Stimulated activated CD4-positive, alpha-beta T cell treated with anti-CD3 and anti-CD28 coated beads, Interleukin-2, amount 100 ng/mL, for 4 hours (primary cell): Measurements from ENCODE around the gene TBC1D17.

Experiments used
- DNase-seq: peaks from one replicate; pipeline ENCODE4 v3.0.0-alpha.2; 2020; ENCODE audit warnings: low read depth

TBC1D17 gene

GRCh38 chr19:49861541-49862378 is 15.7 kb upstream of the TBC1D17 start:
- no peak for DNase-seq

GRCh38 chr19:49862391-49863253 is 14.9 kb upstream of the TBC1D17 start:
- no peak for DNase-seq

- no peak for DNase-seq
These were observed 14.1 kb upstream of the TBC1D17 start for GRCh38 chr19:49863254-49863934.

- no peak for DNase-seq
These were observed 13.6 kb upstream of the TBC1D17 start for GRCh38 chr19:49863935-49864320.

GRCh38 chr19:49864890-49865289 is 12.6 kb upstream of the TBC1D17 start:
- no peak for DNase-seq

- peak; percentile 88 for DNase-seq
These were observed 10.3 kb upstream of the TBC1D17 start, which contains the start of gene PNKP for GRCh38 chr19:49866933-49867782. Gene PNKP (minus strand): TSS chr19:49867576. CDS start chr19:49867204, 372 bp downstream.

- no peak for DNase-seq
These were observed 8.5 kb upstream of the TBC1D17 start for GRCh38 chr19:49869009-49869483.

- DNase-seq: peak; percentile 77
These were observed 7.8 kb upstream of the TBC1D17 start for GRCh38 chr19:49869484-49870308.

- DNase-seq: no peak
These were observed 7.1 kb upstream of the TBC1D17 start for GRCh38 chr19:49870309-49870901.

GRCh38 chr19:49871349-49871985 is 6.0 kb upstream of the TBC1D17 start:
- no peak for DNase-seq

- no peak for DNase-seq
These were observed 5.0 kb upstream of the TBC1D17 start for GRCh38 chr19:49872245-49873128.

GRCh38 chr19:49873129-49873521 is 4.4 kb upstream of the TBC1D17 start:
- DNase-seq: no peak

- no peak for DNase-seq
These were observed 3.7 kb upstream of the TBC1D17 start for GRCh38 chr19:49873834-49874233.

GRCh38 chr19:49874503-49875157 is 2.9 kb upstream of the TBC1D17 start:
- no peak for DNase-seq

- DNase-seq: no peak
These were observed 2.3 kb upstream of the TBC1D17 start for GRCh38 chr19:49875177-49875576.

- peak; percentile 43 for DNase-seq
These were observed 1.6 kb upstream of the TBC1D17 start for GRCh38 chr19:49875857-49876421.

- peak; percentile 97 for DNase-seq
These were observed 981 bp upstream of the TBC1D17 start for GRCh38 chr19:49876422-49877019.
